Gastroesophageal sphincter (tissue), 3 donors: ENCODE measurements around the gene ADAMTS2.

Experiments used
- EP300 ChIP-seq: sonication (generic); formaldehyde crosslinking; IDR thresholded peaks from one replicate; pipeline ENCODE4 v1.6.1; 2017; ENCODE audit warnings: antibody characterized with exemption, mild to moderate bottlenecking
- POLR2A ChIP-seq, 2 donors: fragments of 450-650 bp; IDR thresholded peaks; one replicate each; pipeline ENCODE4 v1.6.1; 2017; ENCODE audit warnings: antibody characterized with exemption in 2 of 2, mild to moderate bottlenecking in 2 of 2, moderate library complexity in 1 of 2
- TF ChIP-seq, protein P1 (sequence below), 4 experiments: fragments of 200-600 bp in 2 of 4; fragments of 450-650 bp in 2 of 4; sonication (generic) in 1 of 4; IDR thresholded peaks; one replicate each; pipeline ENCODE4 v1.5.1; 2017 to 2019; ENCODE audit warnings: antibody characterized with exemption in 4 of 4, mild to moderate bottlenecking in 2 of 4, moderate library complexity in 2 of 4

GRCh38 chr5:179287631-179288030, 57.6 kb downstream of the ADAMTS2 start:
- no peak for TF ChIP-seq POLR2A (IDR thresholded peaks at IDR 0.05)
- TF ChIP-seq EP300, result no peak
- TF ChIP-seq, protein P1, sequence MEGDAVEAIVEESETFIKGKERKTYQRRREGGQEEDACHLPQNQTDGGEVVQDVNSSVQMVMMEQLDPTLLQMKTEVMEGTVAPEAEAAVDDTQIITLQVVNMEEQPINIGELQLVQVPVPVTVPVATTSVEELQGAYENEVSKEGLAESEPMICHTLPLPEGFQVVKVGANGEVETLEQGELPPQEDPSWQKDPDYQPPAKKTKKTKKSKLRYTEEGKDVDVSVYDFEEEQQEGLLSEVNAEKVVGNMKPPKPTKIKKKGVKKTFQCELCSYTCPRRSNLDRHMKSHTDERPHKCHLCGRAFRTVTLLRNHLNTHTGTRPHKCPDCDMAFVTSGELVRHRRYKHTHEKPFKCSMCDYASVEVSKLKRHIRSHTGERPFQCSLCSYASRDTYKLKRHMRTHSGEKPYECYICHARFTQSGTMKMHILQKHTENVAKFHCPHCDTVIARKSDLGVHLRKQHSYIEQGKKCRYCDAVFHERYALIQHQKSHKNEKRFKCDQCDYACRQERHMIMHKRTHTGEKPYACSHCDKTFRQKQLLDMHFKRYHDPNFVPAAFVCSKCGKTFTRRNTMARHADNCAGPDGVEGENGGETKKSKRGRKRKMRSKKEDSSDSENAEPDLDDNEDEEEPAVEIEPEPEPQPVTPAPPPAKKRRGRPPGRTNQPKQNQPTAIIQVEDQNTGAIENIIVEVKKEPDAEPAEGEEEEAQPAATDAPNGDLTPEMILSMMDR (IDR thresholded peaks at IDR 0.05), result no peak
